ENCODE results near the gene HOXB4. TPM values are rescaled to one million over a fixed set of nuclear protein-coding genes. Genes with fewer than 3 reads are reported as not detected.

HOXB4 gene
- total RNA-seq, 4 donors from 2014 or later, result 0.98 to 2.8 (median 2.0) TPM

- no peak for TF ChIP-seq CTCF (IDR thresholded peaks at IDR 0.05; ENCODE audit: low read depth)
These were observed 30.9 kb upstream of the HOXB4 start for GRCh38 chr17:48609033-48609432.

- no peak for TF ChIP-seq CTCF (IDR thresholded peaks at IDR 0.05; ENCODE audit: low read depth)
These were observed 30.3 kb upstream of the HOXB4 start for GRCh38 chr17:48608494-48608834.

GRCh38 chr17:48606892-48607614 lies 28.9 kb upstream of the HOXB4 start:
- no peak for TF ChIP-seq CTCF (IDR thresholded peaks at IDR 0.05; ENCODE audit: low read depth)

- TF ChIP-seq CTCF (IDR thresholded peaks at IDR 0.05; ENCODE audit: low read depth), result no peak
These were observed 28.1 kb upstream of the HOXB4 start for GRCh38 chr17:48605991-48606891.

- no peak for TF ChIP-seq CTCF (IDR thresholded peaks at IDR 0.05; ENCODE audit: low read depth)
These were observed 27.3 kb upstream of the HOXB4 start for GRCh38 chr17:48605409-48605919.

- TF ChIP-seq CTCF (IDR thresholded peaks at IDR 0.05; ENCODE audit: low read depth), result no peak
These were observed 26.7 kb upstream of the HOXB4 start, which contains the start of gene HOXB6 for GRCh38 chr17:48604770-48605329. Gene HOXB6 (minus strand): TSS chr17:48604986. CDS start chr17:48598150, 6,836 bp downstream.
